HG02840 (cell line): ENCODE results near the gene STK24.
"Not testable (repeated sequence)": the region's sequence is repeated elsewhere in the genome, so short reads cannot be mapped to it uniquely, and the experiment has no call there.

Source experiments
- ATAC-seq: cut with Tn5 transposase; IDR thresholded peaks from one replicate; pipeline ENCODE4 v1.9.1; 2021; ENCODE audit warnings: mild to moderate bottlenecking, moderate library complexity, moderate number of reproducible peaks; ENCODE audit not compliant: unreplicated experiment, low FRiP score

STK24 gene

DNA sequence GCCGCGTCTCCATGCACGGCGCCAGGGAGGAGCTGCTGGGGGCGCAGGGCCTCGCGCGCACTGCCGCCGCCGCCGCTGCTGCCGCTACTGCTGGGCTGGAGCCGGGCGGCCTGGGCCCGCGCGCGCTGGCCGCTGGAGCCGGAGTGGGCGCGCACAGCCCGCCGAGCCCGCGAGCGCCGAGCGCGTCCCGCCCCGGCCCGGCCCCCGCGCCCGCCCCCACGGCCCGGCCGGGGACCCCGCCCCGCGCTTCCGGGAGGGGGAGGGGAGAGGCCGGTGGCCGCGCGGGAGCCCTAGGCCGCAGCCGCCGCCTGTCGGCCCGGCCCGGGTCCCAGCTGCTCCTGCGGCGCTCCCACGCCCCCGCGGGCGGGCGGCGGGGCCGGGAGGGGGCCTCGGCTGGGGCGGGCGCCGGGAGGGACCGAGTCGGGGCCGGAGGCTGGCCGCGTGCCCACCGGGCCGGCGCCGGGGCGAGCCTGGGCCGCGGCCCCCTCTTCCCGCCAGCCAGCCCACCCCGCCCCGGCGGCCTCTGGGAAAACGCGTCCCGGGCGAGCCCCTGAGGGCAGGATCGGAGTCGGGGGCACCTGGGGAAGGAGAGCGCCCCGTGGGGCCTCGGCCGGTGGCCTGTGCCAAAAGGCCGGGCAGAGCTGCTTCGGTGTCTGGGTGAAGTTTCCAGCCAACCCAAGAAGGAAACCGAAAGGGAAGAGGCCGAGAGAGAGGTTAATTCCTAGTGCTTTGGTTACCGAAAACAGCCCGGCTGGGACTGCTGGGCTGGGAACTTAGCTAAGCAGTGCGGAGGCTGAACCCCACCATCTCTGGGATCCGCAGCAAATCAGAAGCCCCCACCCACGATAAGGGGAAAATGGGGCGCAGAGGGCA is at the start of gene STK24:
Gene STK24, minus strand, starts transcription at position 145 of the 873 bp plus-strand sequence. CDS start 321 bp downstream, outside the sequence.
- ATAC-seq, result peak; percentile 53

DNA sequence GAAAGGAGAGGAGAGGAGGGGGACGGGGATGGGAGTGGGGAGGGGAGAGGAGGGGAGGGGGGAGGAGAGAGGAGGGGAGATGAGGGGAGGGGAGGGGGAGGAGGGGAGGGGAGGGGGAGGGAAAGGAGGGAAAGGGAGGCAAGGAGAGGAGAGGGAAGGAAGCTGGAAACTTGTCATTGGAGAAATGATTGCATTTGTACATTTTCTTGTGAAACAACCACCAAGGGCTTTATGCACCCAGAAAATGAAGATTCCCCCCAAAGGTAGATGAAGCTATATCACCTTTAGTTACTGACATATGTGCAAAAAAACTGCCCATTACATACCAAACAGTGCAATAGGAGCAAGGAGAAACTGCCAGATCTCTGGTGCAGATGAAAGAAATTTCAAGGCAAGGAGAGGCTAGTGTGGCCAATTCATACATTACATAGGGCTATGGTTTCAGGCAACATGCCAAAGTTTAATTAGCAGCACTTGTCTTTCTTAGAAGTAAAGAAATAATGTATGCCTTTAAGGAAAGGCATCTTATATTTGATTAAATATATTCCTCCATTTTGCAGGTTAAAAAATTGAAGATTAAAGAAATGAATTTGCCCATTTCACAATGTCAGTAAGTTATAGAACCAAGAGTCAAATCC is 49.5 kb upstream of the STK24 start:
- ATAC-seq, result no peak

GRCh38 chr13:98624589-98624988 is 47.7 kb upstream of the STK24 start:
- ATAC-seq, result not testable (repeated sequence)

DNA sequence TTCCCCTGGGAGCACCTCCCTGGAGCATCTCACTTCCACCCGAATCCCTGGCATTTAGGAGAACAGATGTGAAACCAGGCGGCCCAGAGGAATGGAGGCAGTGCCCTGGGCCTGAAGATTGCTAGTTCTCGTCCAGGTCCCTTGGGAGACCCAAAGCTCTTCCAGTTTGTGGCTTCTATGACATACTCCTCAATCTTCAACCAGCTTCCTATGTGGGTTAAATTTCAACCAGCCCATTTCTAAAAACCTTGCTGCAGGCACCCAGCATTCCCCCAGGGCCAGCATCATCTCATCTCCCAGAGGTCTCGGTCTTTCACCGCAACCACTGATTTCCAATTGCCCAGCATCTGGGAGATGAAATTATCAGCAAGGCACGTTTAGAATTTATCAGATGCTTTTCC is 46.0 kb upstream of the STK24 start:
- ATAC-seq, result no peak

- no peak for ATAC-seq
These were observed 42.6 kb upstream of the STK24 start for GRCh38 chr13:98619556-98619955.

- ATAC-seq, result not testable (repeated sequence)
These were observed 38.7 kb upstream of the STK24 start for GRCh38 chr13:98615595-98615994.

DNA sequence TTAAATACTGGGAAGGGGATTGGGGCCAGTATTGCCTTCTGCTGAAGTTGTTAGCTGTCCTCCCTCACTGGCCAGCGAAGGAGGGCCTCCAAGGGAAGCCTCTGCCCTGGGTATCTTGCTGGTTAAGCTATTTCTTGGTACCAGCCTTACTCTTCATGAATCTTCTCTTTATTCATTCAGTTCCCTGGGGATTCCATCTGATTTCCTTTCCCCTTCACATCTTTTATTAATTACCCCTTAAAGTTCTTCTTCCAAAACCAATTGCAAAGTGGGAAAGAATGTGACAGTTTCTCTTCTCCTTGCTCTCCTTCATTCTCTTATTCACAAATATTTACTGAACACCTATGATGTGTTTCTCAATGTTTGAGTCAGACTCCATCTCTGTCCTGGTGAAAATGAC is 36.7 kb upstream of the STK24 start:
- ATAC-seq, result no peak

DNA sequence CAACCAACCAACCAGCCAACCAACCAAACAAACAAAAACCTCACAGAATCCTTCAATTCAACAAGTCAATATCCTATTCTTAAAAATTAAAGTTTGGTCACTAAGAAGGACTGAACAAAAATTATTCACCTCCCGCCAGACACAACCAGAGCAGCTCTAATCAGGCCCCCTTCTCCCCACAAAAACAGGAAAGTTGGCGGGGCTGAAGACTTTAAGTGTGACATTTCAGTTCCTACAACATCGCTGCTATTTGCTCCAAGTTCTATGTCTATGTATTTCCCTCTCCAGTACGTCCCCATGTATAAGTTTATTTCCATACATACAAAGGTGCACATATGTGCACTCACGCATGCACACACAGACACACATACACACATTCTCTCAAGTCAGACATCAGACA is 32.8 kb upstream of the STK24 start:
- ATAC-seq, result no peak

- ATAC-seq, result no peak
These were observed 29.4 kb upstream of the STK24 start for GRCh38 chr13:98606296-98606695.

DNA sequence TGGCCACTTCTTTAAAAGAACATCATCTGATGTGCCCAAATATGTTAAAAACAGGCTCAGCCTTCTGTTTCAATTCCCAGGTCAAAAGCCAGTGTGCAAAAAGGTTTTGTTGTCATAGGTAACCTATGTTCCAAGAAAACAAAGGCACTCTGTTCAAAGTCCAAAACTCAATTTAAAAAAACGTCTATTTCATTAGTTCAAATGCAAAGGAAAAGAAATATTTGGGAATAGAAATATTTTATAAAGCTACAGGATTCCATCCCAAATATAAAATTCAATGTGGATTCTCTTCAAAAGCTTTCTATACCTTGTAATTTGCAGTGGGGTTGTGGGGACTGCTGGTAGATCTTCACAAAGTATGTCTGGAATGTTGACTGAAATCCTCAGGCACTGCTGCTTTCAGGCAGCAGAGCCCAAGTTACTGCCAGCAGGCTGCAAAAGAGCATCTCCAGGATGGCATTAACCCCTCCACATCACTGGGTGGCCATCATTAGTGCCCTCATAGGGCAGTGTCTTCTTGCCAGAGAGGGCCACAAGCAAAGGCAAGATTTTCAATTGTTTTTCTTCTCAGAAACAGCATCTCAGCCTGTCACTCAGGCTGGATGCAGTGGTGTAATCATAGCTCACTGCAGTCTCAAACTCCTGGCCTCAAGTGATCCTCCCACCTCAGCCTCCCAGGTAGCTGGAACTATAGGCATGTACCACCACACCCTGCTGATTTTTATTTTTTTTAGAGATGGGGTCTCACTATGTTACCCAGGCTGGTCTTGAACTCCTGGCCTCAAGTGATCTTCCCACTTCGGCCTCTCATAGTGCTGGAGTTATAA is 22.8 kb upstream of the STK24 start:
- ATAC-seq, result no peak

DNA sequence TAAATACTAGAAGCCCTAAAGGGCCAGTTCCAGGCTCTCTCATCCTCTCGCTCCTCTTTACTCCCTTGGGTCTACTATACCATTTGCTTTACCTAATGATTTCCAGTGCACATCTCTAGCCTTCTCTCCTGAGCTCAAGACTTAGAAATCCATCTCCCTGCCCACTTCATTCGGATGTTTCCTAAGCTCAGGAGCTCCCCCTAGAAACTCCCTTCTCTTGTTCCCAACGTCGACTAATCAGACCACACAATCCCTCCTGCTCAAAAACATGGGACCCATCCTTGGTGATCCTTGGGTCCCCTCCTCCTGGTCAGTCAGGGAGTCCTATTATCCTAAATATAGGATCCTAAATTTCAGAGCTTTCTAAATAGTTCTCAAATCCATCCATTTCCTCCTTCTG is 21.1 kb upstream of the STK24 start:
- ATAC-seq, result no peak

DNA sequence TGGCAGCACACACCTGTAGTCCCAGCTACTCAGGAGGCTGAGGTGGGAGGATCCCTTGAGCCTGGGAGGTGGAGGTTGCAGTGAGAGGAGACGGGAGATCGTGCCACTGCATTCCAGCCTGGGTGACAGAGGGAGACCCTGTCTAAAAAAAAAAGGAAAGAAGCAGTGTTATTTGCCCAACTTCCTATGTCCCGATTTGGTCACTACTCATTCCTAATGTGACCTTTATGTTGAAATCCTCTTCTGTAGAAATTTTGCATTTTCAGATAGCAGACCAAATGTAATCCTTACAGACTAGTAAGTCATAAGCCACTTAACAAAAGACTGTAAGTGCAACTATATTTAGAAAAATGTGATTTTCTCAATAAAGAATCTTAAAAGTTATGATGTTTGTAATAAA is 18.2 kb upstream of the STK24 start:
- ATAC-seq, result no peak

GRCh38 chr13:98592362-98592732 is 15.4 kb upstream of the STK24 start:
- ATAC-seq, result no peak

DNA sequence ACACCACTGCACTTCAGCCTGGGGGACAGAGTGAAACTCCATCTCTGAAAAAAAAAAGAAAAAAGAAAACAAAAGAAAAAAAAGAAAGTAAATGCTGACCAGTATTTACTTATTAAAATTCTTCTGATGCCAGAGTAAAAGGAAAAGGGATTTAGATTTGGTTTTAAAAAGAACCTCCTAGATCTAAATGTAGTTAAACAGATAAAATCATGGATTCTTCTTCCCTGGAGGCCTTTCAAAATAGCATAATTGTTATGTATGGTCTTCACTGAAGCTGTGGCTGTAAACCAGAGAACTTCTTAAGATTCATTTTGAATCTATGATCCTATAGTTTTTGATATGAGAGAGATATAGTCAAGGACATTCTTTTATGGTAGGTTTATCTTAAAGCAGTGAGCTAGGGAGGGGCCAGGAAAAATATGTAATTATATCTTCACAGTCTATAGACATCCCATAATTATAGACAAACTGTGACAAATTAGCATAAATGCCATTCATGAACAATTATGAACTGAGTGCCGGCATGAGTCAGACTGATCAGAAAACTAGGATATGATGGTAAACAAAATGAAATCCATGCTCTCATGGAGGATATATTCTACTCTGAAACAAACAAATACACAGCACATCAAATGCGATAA is 14.9 kb upstream of the STK24 start:
- ATAC-seq, result no peak

DNA sequence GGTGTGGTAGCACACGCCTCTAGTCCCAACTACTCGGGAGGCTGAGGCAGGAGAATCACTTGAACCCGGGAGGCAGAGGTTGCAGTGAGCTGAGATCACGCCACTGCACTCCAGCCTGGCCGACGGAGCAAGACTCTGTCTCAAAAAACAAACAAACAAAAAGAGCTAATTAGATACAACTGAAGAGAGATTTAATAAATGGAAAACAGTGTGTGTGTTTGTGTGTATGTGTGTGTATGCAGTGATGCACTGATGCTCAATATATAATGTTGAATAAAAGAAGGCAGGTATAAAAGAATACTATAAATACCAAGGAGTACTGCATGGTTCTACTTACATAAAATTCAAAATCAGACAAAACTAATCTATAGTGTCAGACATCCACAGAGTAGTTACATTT is 13.6 kb upstream of the STK24 start:
- not testable (repeated sequence) for ATAC-seq

DNA sequence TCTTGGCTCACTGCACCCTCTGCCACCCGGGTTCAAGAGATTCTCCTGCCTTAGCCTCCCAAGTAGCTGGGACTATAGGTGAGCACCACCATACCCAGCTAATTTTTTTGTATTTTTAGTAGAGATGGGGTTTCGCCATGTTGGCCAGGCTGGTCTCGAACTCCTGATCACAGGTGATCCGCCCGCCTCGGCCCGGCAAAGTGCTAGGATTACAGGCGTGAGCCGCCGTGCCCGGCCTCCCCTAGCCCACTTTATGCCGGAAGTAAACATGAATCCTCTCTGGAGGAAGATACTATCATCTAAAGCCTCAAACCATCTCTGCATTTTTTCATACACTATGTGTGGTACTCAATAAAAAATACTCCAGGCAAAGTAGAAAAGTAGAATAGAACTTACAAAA is 12.6 kb upstream of the STK24 start:
- not testable (repeated sequence) for ATAC-seq

DNA sequence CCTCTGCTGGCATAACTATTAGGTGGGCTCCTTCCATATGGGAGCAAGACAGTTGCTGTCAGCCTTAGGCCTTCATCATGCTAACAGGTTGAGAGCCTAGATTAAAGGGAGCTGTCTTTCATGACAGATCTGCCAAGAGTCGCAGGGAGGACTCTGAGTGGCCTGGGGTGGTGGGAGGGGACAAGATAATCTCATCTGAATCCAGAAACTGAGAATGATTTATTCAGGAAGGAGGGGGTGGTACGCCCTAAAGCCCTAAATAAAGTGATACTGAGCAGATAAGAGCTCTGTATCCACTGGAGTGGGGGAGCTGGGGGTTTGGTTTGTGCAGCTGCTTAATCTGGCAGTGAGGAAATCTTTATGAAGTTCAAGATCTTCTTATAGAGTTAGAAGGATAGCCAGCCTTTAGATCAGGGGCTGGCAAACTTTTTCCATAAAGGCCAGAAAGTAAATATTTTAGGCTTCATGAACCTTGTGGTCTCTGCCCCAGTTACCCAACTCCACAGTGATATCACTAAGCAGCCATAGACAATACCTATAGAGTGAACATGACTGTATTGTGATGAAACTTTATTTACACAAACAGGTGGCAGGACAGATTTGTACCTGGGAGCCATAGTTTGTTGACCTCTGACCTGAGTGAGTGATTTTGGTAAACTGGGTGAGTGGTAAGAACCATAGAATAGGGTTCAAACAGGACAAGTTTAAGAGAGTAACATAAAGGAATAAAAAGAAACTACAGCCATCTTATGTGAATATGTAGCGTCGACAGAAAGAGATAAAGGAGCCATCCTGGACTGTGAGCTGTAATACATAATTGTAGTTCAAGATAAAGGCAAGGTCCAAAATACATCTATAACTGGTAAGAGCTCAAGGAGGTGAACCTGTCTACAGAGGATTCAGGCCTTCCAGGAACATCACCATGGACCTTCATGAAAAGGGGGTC is 9.8 kb upstream of the STK24 start:
- no peak for ATAC-seq

- ATAC-seq, result no peak
These were observed 9.0 kb upstream of the STK24 start for GRCh38 chr13:98585946-98586345.

DNA sequence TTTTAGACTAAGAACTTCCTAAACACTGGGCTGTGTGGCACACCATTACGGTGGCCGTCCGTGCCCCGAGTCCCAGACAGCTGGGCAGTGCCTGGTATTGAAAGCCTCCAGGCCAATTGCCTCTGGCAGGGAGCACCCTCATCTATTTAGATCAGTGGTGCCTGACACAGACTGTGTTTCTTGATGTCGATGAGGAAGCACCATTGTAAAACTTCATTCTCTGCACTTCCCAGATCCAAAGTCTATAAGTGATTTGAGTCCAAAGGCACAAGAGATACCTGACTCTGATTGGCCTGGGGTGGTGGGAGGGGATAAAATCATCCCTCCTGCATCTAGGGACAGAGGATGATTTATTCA is 8.5 kb upstream of the STK24 start:
- no peak for ATAC-seq
